Right cardiac atrium (tissue), 5 donors: ENCODE measurements around the gene CATSPER1. TPM values are rescaled to one million over a fixed set of nuclear protein-coding genes. Genes with fewer than 3 reads are reported as not detected.
"Not testable (repeated sequence)": the region's sequence is repeated elsewhere in the genome, so short reads cannot be mapped to it uniquely, and the experiment has no call there.

Experiments
- ATAC-seq, 2 donors: fragments of 200-7000 bp; cut with Tn5 transposase; one replicate each; pipeline versions ENCODE4 v1.8.0 to v1.9.1; 2020; ENCODE audit warnings: moderate library complexity in 2 of 2, mild to moderate bottlenecking in 1 of 2
- DNase-seq, 3 donors: peaks; one replicate each; pipeline ENCODE4 v3.0.0-alpha.2; 2020
- H3K27ac ChIP-seq: one replicate; pipeline ENCODE4 v1.5.1; 2013; ENCODE audit warnings: mild to moderate bottlenecking, low read length, control low read depth, moderate library complexity
- H3K27me3 ChIP-seq: one replicate; pipeline ENCODE4 v1.6.1; 2013; ENCODE audit not compliant: control insufficient read depth, insufficient read depth
- H3K4me1 ChIP-seq: one replicate; pipeline ENCODE4 v1.6.1; 2013; ENCODE audit warnings: low read length; ENCODE audit not compliant: control insufficient read depth, insufficient read depth
- H3K4me3 ChIP-seq: one replicate; pipeline ENCODE4 v1.5.1; 2013; ENCODE audit warnings: low read length, control low read depth
- H3K9me3 ChIP-seq: one replicate; pipeline ENCODE4 v1.6.1; 2013; ENCODE audit warnings: low read length; ENCODE audit not compliant: control insufficient read depth
- WGBS: extraction: QIAGEN DNeasy Blood & Tissue Kit; methylation state at CpG from one replicate; pipeline ENCODE4 v1.1.7; 2013; 5-methylcytosine and 5-hydroxymethylcytosine counted together
- intact Hi-C, 4 donors: fragments of 100-400 bp; cut with DNase I; formaldehyde crosslinking; loops; one replicate each; pipeline versions ENCODE4 v1.11.0 to v1.14.0; 2022 to 2023
- polyA plus RNA-seq: library from polyadenylated mRNA; stranded (reverse); fragments of 200-250 nt; gene quantifications from one replicate; pipeline ENCODE4 v1.2.3, GENCODE V29; 2013
- total RNA-seq, 4 donors: library from RNA; stranded (reverse); fragmentation: NEBNext Ultra II Directional; extraction: Animal tissue kit (Norgen Biotek cat#: 25700); gene quantifications; one replicate each; pipeline ENCODE4 v1.2.1, GENCODE V29; 2021
- donor health status: healthy with polysubstance abuse.
- donor health status: DM: no; HTN: yes; CAD: no.
- donor health status: DM: no; HTN: no; CAD: no.
- donor health status: DM: no; HTN: yes; CAD: no; lungs with severe emphysema.
- donor health status: DM: yes; HTN: yes; CAD: no.

CATSPER1 gene
- total and polyA plus RNA-seq, 5 donors, result not detected

DNA sequence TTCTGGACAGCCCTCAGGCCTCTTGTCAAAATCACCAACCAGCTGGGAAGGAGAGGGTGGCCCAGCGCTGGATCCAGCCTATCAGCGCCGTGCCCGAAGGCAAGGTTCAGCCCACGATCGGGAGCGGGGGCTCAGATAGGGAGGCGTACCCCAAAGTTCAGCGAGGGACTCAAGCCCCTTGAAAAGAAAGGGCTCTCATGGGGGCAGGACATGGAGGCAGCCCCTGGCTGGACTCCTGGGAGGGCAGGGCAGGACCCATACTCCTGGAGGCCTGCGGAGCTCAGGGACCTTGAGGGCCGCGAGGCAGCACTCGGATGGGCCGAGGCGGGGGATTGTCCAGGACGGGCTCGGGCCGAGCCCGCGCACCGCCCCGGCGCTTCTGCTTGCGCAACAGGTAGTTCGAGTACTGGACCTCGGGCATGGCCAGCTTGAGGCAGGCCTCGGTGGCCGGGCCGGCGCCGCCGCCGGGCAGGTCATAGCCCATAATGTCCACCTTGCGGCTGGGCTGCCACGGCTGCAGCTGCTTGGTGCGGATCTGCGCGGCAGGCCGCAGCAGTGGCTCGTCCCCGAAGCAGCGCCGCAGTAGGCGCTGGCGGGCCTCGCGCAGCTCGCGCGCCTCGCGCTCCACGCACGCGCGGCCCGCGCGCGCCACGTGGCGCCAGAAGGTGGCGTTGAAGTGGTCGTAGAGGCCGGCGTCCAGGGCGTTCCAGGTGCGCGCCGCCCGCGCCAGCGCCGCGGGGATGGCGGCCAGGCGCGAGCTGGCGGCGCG lies 16.1 kb upstream of the CATSPER1 start:
- Histone ChIP-seq H3K4me3 (no peak overlapping the region), H3K27me3 (no peaks in the 10 kb centered on the region), H3K4me1 (no peaks in the 10 kb centered on the region), H3K27ac (no peak overlapping the region), H3K9me3 (no peaks in the 10 kb centered on the region)
- ATAC-seq (no peak), DNase-seq (no peak)
- WGBS, result 96% methylated on average over 81 of the region's 81 CpGs
- intact Hi-C loops, result no loop called here

GRCh38 chr11:66039765-66040164 lies 13.5 kb upstream of the CATSPER1 start:
- Histone ChIP-seq H3K9me3 (no peaks in the 10 kb centered on the region), H3K4me1 (no peaks in the 10 kb centered on the region), H3K27ac (no peak overlapping the region), H3K27me3 (no peaks in the 10 kb centered on the region), H3K4me3 (no peak overlapping the region)
- intact Hi-C loops, result no loop called here
- no peak for ATAC-seq
- 81% methylated on average over 3 of the region's 3 CpGs for WGBS
- DNase-seq, result no peak

GRCh38 chr11:66037327-66037726 lies 11.0 kb upstream of the CATSPER1 start:
- 92% methylated on average over 3 of the region's 3 CpGs for WGBS
- Histone ChIP-seq H3K4me3 (no peak overlapping the region), H3K27ac (no peak overlapping the region), H3K27me3 (no peaks in the 10 kb centered on the region), H3K9me3 (no peaks in the 10 kb centered on the region), H3K4me1 (no peaks in the 10 kb centered on the region)
- intact Hi-C loops, result no loop called here
- no peak for ATAC-seq
- DNase-seq, result no peak

DNA sequence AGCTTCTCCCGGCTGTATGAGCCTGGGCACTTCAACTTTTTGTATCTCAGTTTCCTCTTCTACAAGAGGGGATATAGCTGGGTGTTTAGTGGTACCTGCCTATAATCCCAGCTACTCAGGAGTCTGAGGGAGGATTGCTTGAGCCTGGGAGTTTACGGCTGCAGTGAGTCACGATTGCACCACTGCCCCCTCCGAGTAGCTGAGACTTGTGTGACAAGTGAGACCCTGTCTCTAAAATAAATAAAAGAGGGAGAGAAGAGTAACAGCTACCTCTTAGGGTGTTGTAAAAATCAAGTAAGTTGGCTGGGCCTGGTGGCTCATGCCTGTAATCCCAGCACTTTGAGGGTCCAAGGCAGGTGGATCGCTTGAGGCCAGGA lies 10.0 kb upstream of the CATSPER1 start:
- ATAC-seq, result no peak
- no peaks in the 10 kb centered on the region for H3K4me1 ChIP-seq
- no peak overlapping the region for H3K4me3 ChIP-seq
- intact Hi-C loops, result no loop called here
- no peaks in the 10 kb centered on the region for H3K27me3 ChIP-seq
- H3K9me3 ChIP-seq, result no peaks in the 10 kb centered on the region
- 84% methylated on average over 5 of the region's 5 CpGs for WGBS
- no peak for DNase-seq
- H3K27ac ChIP-seq, result no peak overlapping the region

GRCh38 chr11:66035653-66036333 lies 9.5 kb upstream of the CATSPER1 start:
- WGBS, result 69% methylated on average over 9 of the region's 9 CpGs
- ATAC-seq (peak in 1 of 2 donors; percentile 27), DNase-seq (no peak)
- Histone ChIP-seq H3K4me1 (no peaks in the 10 kb centered on the region), H3K27me3 (no peaks in the 10 kb centered on the region), H3K4me3 (no peak overlapping the region), H3K27ac (no peak overlapping the region), H3K9me3 (no peaks in the 10 kb centered on the region)
- intact Hi-C loops, result no loop called here

GRCh38 chr11:66032957-66033735 lies 6.9 kb upstream of the CATSPER1 start:
- 88% methylated on average over 8 of the region's 8 CpGs for WGBS
- no peaks in the 10 kb centered on the region for H3K27me3 ChIP-seq
- no peak overlapping the region for H3K27ac ChIP-seq
- no peak overlapping the region for H3K4me3 ChIP-seq
- no peaks in the 10 kb centered on the region for H3K4me1 ChIP-seq
- H3K9me3 ChIP-seq, result no peaks in the 10 kb centered on the region
- DNase-seq (no peak), ATAC-seq (no peak)
- intact Hi-C loops, result no loop called here

DNA sequence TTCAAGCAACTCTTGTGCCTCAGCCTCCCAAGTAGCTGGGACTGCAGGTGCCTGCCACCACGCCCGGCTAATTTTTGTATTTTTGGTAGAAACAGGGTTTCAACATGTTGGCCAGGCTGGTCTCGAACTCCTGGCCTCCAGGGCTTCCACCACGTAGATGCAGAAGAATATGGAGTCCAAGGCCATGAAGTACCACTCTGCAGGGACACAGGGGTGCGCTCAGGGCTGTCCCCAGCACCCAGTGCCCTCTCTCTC lies 3.2 kb downstream of the CATSPER1 start:
- H3K4me1 ChIP-seq, H3K4me3 ChIP-seq, ATAC-seq, intact Hi-C loops, H3K27ac ChIP-seq, DNase-seq, H3K27me3 ChIP-seq, H3K9me3 ChIP-seq: not testable (repeated sequence)
- 75% methylated on average over 5 of the region's 5 CpGs for WGBS

DNA sequence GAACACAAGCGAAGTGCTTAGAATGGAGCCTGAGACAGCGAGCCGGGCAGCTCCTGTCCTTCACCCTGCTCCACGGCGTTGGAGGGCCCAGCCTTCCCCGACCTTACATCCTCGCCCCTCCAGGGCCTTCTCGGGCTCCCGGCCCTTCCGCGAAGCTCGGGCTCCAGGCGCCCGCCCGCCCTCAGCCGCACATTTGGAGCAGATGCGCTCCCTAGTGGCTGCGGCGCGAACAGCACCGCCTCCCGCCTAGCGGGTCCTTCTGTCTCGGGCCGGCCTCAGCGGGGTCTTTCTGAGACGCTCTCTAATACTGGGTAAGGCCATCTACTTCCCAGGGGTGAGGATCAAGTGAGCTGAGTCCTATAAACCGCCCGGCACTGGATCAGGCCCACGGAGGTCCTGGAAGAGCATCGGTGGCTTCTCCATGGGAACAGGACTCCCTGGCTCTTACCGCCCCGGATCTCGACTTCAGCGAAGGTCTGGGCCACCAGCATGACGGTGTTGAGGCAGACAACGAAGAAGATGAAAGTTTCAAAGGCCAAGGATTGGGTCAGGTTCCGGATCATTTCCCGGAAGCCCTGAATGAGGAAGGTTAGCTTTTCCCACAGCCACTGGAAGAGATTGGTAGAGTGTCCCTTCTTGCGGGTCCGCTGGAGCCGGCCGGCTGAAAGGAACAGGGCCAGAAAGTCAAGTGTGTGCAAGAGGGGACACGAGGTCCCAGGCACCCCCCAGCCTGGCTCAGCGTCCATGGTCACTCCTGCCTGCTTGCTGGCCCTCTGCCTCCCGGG lies 3.7 kb downstream of the CATSPER1 start:
- H3K27ac ChIP-seq, result no peak overlapping the region
- peak; percentile 73 to 91 (median 90) for DNase-seq
- no peaks in the 10 kb centered on the region for H3K4me1 ChIP-seq
- no peaks in the 10 kb centered on the region for H3K9me3 ChIP-seq
- intact Hi-C loops, result no loop called here
- H3K27me3 ChIP-seq, result no peaks in the 10 kb centered on the region
- WGBS, result 21% methylated on average over 46 of the region's 46 CpGs
- ATAC-seq, result peak; percentile 77 to 84
- H3K4me3 ChIP-seq, result no peak overlapping the region

- 81% methylated on average over 25 of the region's 25 CpGs for WGBS
- H3K9me3 ChIP-seq, result no peaks in the 10 kb centered on the region
- H3K4me3 ChIP-seq, result no peak overlapping the region
- H3K4me1 ChIP-seq, result no peaks in the 10 kb centered on the region
- intact Hi-C loops, result no loop called here
- H3K27ac ChIP-seq, result no peak overlapping the region
- H3K27me3 ChIP-seq, result no peaks in the 10 kb centered on the region
- ATAC-seq (peak in 1 of 2 donors; percentile 10), DNase-seq (no peak)
Measured at GRCh38 chr11:66020618-66021357, 5.5 kb downstream of the CATSPER1 start.

- 72% methylated on average over 8 of the region's 8 CpGs for WGBS
- Histone ChIP-seq H3K4me1 (no peaks in the 10 kb centered on the region), H3K4me3 (no peak overlapping the region), H3K27ac (no peak overlapping the region), H3K9me3 (no peaks in the 10 kb centered on the region), H3K27me3 (no peaks in the 10 kb centered on the region)
- intact Hi-C loops, result no loop called here
- ATAC-seq (no peak), DNase-seq (no peak)
Measured at GRCh38 chr11:66020212-66020611, 6.1 kb downstream of the CATSPER1 start.
